Dendritic cell treated with granulocyte-macrophage colony-stimulating factor and Interleukin-4, amounts not matched to agents 40 ng/mL and 50 ng/mL, for 4 days (primary cell): ENCODE data around the gene PAX5.
"Not testable (repeated sequence)": the region's sequence is repeated elsewhere in the genome, so short reads cannot be mapped to it uniquely, and the experiment has no call there.

Experiments
- H3K27ac Mint-ChIP-seq: one replicate; pipeline ENCODE4 v1.8.0; 2022; ENCODE audit warnings: mild to moderate bottlenecking, mixed read lengths
- H3K27me3 Mint-ChIP-seq: one replicate; pipeline ENCODE4 v1.8.0; 2022; ENCODE audit warnings: mild to moderate bottlenecking, mixed read lengths
- H3K36me3 Mint-ChIP-seq: one replicate; pipeline ENCODE4 v1.8.0; 2022; ENCODE audit warnings: low read depth, mixed read lengths
- H3K4me1 Mint-ChIP-seq: one replicate; pipeline ENCODE4 v1.8.0; 2022; ENCODE audit warnings: low read depth, mixed read lengths
- H3K4me3 Mint-ChIP-seq: one replicate; pipeline ENCODE4 v1.8.0; 2022; ENCODE audit warnings: mild to moderate bottlenecking, moderate library complexity, mixed read lengths
- H3K9me3 Mint-ChIP-seq: one replicate; pipeline ENCODE4 v1.8.0; 2022; ENCODE audit warnings: mixed read lengths
- intact Hi-C: fragments of 100-400 bp; cut with micrococcal nuclease; formaldehyde crosslinking; loops from one replicate; pipeline ENCODE4 v1.15.0; 2022

Gene PAX5

DNA sequence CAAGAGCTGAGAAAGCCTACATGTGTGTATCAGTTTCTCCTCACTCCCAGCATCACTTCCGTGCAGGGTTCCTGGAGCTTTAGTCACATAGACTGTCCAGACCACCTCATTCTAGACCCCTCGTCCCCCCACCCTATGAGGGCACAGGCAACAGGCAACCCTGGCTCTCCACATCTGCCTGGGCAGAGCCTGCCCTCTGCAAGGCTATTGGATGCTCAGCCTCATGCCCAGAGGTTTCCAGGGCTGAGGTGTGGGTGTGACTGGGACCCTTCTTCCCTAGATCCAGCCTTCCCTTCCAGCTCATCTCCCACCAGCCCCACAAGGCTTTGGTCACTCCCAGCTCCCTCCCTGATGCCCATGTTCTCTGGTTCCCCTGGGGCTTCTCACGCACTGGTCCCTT is 161.4 kb downstream of the PAX5 start:
- no peak overlapping the region for H3K27ac Mint-ChIP-seq
- H3K36me3 Mint-ChIP-seq, result no peaks in the 10 kb centered on the region
- H3K27me3 Mint-ChIP-seq, result peaks cover 12% of the 10 kb centered on the region
- no peaks in the 10 kb centered on the region for H3K9me3 Mint-ChIP-seq
- intact Hi-C loops, result no loop called here
- H3K4me3 Mint-ChIP-seq, result no peak overlapping the region
- no peaks in the 10 kb centered on the region for H3K4me1 Mint-ChIP-seq

GRCh38 chr9:36871606-36872005 is 162.5 kb downstream of the PAX5 start:
- H3K4me3 Mint-ChIP-seq, result no peak overlapping the region
- intact Hi-C loops, result no loop called here
- no peak overlapping the region for H3K27ac Mint-ChIP-seq
- no peaks in the 10 kb centered on the region for H3K4me1 Mint-ChIP-seq
- H3K9me3 Mint-ChIP-seq, result no peaks in the 10 kb centered on the region
- peaks cover 11% of the 10 kb centered on the region for H3K27me3 Mint-ChIP-seq
- no peaks in the 10 kb centered on the region for H3K36me3 Mint-ChIP-seq

DNA sequence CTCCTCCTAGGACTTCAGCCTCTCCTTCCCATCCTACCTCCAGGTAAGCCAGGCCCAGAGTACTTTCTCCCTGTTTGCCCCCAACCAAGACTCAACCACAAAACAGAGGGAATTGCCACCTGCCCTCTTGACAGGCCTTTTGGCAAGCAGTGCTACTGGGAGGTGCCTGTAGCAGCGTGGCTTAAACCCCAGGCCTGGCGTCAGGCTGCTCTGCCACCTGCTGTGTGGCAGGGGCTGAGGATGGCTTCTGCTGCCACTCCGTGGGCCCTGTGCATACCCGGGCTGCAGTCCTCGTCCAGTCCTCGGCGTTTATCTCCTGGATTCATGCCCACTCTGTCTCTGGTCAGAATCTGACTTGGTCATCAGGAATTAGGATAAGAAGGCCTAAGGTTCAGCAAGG is 163.1 kb downstream of the PAX5 start:
- H3K4me1 Mint-ChIP-seq, result no peaks in the 10 kb centered on the region
- intact Hi-C loops, result no loop called here
- no peak overlapping the region for H3K27ac Mint-ChIP-seq
- no peaks in the 10 kb centered on the region for H3K36me3 Mint-ChIP-seq
- H3K9me3 Mint-ChIP-seq, result no peaks in the 10 kb centered on the region
- H3K4me3 Mint-ChIP-seq, result no peak overlapping the region
- H3K27me3 Mint-ChIP-seq, result peaks cover 11% of the 10 kb centered on the region

DNA sequence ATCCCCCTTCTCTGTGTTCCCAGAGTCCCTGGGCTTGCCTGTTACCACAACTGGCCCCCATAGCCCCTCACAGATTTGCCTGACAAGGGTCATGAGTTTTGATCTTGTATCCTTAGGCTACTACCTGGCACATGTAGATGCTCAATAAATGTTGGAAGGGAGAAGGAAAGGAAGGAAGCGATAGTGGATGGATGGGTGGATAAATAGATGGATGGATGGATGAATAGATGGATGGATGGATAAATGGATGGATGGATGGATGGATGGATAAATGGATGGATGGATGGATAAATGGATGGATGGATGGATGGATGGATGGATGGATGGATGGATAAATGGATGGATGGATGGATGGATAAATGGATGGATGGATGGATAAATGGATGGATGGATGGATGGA is 164.5 kb downstream of the PAX5 start:
- H3K4me3 Mint-ChIP-seq, intact Hi-C loops, H3K36me3 Mint-ChIP-seq, H3K9me3 Mint-ChIP-seq, H3K4me1 Mint-ChIP-seq, H3K27ac Mint-ChIP-seq: not testable (repeated sequence)
- peaks cover 11% of the 10 kb centered on the region for H3K27me3 Mint-ChIP-seq

DNA sequence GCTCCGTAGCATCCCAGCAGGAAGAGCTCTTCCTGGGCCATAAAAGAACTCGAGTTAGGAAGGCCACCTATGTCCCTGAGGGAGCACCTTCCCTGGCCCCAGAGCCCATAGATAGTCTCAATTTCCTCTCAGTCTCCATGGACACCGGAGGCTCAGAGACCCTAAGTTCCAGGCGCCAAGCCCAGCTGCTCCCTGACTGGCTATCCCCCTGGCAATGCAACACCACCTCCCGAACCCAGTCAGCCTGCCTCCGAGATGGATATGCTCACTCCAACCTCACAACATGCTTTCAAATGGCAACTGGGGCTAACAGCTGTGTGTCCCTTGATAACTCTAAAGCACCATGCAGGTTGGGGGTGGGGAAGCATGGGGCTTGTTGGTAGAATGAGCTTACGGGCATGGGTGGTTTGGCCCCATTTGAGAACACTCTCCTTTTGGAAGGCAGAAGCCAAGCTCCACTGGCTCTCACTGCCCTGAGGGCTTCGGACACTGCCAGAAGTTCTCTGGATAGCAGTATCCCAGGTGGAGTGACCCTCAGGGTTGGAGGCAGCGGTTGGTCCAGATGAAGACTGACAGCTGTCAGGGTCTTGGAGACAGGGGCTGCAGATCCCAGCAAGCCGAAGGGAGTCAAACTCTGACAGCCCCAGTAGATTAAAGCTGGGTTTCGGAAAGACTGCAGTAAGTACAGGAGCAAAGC is 165.3 kb downstream of the PAX5 start:
- peaks cover 11% of the 10 kb centered on the region for H3K27me3 Mint-ChIP-seq
- no peaks in the 10 kb centered on the region for H3K9me3 Mint-ChIP-seq
- no peaks in the 10 kb centered on the region for H3K4me1 Mint-ChIP-seq
- intact Hi-C loops, result no loop called here
- H3K27ac Mint-ChIP-seq, result no peak overlapping the region
- H3K36me3 Mint-ChIP-seq, result no peaks in the 10 kb centered on the region
- H3K4me3 Mint-ChIP-seq, result no peak overlapping the region

- intact Hi-C loops, result no loop called here
- no peak overlapping the region for H3K27ac Mint-ChIP-seq
- H3K9me3 Mint-ChIP-seq, result no peaks in the 10 kb centered on the region
- H3K36me3 Mint-ChIP-seq, result no peaks in the 10 kb centered on the region
- no peaks in the 10 kb centered on the region for H3K4me1 Mint-ChIP-seq
- H3K27me3 Mint-ChIP-seq, result peaks cover 7% of the 10 kb centered on the region
- H3K4me3 Mint-ChIP-seq, result no peak overlapping the region
Observed at GRCh38 chr9:36867672-36868471, 166.2 kb downstream of the PAX5 start.

DNA sequence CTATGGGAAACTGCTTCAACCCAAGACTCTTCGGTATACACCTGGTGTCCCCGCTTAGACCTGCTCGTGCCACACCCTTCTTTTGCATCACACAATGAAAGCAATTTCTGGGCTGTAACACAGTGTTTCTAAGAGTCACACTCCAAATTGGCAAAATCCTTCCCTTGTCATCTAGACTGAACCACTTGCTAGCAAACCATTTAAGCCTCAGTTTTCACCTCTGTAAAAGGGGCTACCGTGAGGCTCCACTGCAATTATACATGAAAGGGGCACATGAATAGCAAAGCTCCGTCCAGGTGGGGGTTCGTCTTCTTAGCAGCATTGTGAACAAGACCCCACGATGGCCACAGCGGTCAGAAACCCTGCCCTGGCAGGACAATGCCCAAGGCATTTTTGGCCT is 166.8 kb downstream of the PAX5 start:
- intact Hi-C loops, result no loop called here
- H3K27me3 Mint-ChIP-seq, result peaks cover 8% of the 10 kb centered on the region
- H3K4me1 Mint-ChIP-seq, result no peaks in the 10 kb centered on the region
- no peaks in the 10 kb centered on the region for H3K9me3 Mint-ChIP-seq
- no peak overlapping the region for H3K4me3 Mint-ChIP-seq
- H3K27ac Mint-ChIP-seq, result no peak overlapping the region
- H3K36me3 Mint-ChIP-seq, result no peaks in the 10 kb centered on the region

- Mint-ChIP-seq H3K27ac (no peak overlapping the region), H3K4me3 (no peak overlapping the region), H3K27me3 (peaks cover 10% of the 10 kb centered on the region), H3K36me3 (no peaks in the 10 kb centered on the region), H3K4me1 (no peaks in the 10 kb centered on the region), H3K9me3 (no peaks in the 10 kb centered on the region)
- intact Hi-C loops, result no loop called here
Observed at GRCh38 chr9:36866840-36867239, 167.2 kb downstream of the PAX5 start.

DNA sequence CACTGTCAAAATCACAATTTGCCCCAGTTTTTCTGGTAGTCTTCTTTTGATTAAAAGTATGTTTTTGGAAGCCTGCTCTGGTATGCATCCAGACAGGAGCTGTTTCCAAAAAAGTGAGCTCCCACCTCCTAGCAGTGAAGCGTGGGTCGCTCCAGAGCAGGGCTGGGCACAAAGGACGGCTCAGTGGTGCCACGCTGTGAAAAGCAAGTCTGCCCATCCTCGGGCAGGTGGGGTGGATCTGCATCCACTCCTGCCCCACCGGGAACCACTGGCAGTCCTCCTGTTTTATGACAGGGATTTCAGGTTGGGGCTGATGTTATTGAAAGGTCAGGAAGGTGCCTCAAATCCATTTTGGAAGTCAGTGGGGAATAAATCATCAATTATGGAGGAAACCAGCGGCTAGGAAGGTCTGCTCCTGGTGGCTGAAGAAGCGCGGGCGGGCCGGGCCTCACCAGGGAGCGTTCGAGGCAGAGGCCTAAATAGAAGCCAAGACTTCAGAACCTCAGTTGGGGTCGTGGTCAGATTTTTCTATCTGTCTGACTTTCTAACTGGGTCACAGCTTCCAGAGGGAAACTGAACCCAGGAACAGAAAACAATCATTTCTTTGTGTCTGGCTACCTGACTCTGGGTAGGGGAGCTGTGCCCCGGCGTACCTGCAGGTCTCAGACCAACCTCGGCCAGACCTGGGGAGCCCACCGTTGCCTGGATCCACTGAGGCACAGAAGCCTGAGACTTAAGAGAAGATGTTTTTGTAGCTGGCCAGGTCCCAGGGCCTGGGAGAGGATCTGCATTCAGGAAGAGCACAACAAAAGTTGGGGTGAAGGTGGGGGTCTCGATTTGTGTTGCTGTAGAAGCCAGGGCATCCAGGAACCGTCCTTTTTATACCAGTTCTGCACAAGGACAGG is 168.1 kb downstream of the PAX5 start:
- intact Hi-C loops, result no loop called here
- H3K27me3 Mint-ChIP-seq, result peaks cover 10% of the 10 kb centered on the region
- H3K27ac Mint-ChIP-seq, result no peak overlapping the region
- no peaks in the 10 kb centered on the region for H3K9me3 Mint-ChIP-seq
- no peaks in the 10 kb centered on the region for H3K36me3 Mint-ChIP-seq
- H3K4me1 Mint-ChIP-seq, result no peaks in the 10 kb centered on the region
- no peak overlapping the region for H3K4me3 Mint-ChIP-seq

DNA sequence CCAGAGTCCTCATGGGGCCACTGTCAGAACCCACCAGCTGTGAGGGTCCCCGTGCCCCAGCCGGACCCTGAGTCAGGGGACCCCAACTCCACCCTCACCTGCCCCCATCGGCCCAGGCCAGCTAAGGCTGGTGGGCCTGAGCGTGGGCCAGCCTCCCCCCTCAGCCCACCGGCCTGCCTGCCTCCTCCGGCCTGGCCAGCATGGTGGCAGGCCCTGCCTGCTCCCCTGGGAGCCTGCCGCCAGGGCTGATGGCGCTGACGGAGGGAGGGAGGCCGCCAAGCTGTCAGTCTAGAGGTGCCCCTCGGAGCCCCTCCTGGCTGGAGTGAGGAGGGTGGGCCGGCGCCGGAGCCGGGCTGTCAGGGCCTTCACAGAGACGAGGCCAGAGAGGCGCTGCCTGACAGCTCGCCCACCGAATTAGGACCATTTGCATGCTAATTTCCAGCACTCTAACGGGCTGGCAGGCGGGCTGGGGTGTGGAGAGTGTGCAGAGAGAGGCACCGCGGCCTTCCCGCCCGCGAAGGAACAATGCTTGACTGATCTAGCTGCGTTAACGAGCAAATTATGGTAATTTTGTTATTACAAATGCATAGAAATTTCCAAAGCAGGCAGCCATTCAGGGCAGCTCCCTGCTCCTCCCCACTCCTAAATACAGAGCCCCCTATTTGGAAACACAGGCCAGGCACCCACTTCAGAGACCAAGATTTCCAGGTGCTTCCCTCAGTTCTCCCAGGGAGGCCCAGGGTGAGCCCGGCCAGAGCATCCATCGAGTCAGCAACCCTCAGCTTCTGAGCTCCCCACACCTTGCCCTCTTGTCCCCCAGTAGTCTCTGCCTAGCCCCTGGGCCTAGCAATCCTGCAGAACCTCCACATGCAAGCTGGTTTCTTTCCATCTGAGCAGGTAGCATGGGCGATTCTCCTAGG is 169.3 kb downstream of the PAX5 start:
- Mint-ChIP-seq H3K27ac (no peak overlapping the region), H3K27me3 (peaks cover 10% of the 10 kb centered on the region), H3K4me1 (no peaks in the 10 kb centered on the region), H3K4me3 (no peak overlapping the region), H3K36me3 (no peaks in the 10 kb centered on the region), H3K9me3 (no peaks in the 10 kb centered on the region)
- intact Hi-C loops, result no loop called here

GRCh38 chr9:36862206-36863145 is 171.6 kb downstream of the PAX5 start:
- Mint-ChIP-seq H3K36me3 (no peaks in the 10 kb centered on the region), H3K27ac (no peak overlapping the region), H3K4me1 (no peaks in the 10 kb centered on the region), H3K4me3 (no peak overlapping the region), H3K9me3 (no peaks in the 10 kb centered on the region), H3K27me3 (peaks cover 4% of the 10 kb centered on the region)
- intact Hi-C loops, result no loop called here

DNA sequence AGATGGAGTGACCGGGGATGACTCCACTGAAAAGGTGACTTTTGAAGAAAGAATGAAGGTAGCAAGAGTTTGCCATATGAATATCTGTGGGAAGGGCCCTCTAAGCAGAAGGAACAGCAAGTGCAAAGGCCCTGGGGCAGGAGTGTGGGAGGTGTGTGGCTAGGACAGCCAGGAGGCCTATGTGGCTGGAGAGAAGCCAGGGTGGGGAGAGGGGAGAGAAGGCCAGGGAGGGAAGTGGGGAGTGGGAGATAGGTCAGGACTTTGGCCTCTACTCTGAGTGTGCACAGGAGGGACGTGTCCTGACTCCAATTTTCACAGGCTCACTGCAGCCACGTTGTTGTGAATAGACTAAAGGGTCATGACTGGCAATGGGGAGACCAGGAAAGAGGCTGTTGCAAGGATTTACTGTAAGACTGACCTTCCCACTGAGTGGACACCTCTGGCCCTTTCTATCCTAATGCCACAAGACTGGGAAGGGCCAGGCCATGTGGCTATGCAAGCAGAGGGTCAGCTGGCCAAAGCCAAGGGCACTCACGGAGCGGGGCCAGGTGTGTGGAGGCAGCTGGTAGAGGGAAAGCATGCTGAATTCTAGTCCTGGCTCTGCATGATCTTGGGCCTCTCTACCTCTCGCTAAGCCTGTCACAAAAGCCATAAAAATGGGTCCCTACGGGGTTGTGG is 172.4 kb downstream of the PAX5 start:
- H3K4me1 Mint-ChIP-seq, result no peaks in the 10 kb centered on the region
- no peak overlapping the region for H3K4me3 Mint-ChIP-seq
- H3K9me3 Mint-ChIP-seq, result no peaks in the 10 kb centered on the region
- peaks cover 4% of the 10 kb centered on the region for H3K27me3 Mint-ChIP-seq
- intact Hi-C loops, result no loop called here
- no peak overlapping the region for H3K27ac Mint-ChIP-seq
- no peaks in the 10 kb centered on the region for H3K36me3 Mint-ChIP-seq
